ENCODE results near the gene PLA2G4A.

PLA2G4A gene

DNA sequence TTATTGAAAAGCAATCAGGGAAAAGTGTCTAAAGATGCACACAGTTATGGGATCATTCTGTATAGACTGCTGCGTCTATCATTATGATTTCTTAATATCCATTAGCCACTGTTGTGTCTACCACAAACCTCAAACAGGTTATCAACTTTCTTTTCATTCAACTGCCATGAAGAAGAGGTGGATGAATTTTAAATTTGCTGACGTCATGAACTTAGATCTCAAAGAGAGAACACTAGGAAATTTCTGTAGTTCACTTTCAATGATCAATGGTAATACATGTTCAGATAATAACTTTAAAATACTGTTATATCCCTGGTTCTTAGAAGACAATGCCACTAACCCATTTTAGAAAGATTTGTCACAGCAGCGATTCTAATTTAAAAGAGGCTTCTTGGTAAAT lies 6.7 kb downstream of the PLA2G4A start:
- no peak for DNase-seq

DNA sequence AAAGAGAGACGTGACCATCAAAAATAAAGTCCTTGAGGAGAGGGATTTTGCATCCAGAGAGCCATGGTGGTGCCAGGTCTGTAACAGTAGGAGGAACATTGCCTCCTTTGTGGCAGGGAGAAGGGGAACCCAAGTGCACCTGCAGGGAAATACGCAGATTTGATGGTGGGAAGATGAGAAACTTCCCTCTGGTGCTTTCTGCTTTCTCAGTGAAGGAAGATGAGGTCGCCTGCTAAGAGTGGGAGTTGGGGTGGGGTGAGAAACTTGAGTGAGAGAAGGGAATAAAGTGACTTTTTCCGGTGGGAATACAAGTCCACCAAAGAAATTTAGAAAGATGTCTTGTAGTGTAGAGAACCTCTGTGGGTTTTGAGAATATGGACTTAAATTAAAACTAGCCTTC lies 9.1 kb downstream of the PLA2G4A start:
- DNase-seq: no peak

DNA sequence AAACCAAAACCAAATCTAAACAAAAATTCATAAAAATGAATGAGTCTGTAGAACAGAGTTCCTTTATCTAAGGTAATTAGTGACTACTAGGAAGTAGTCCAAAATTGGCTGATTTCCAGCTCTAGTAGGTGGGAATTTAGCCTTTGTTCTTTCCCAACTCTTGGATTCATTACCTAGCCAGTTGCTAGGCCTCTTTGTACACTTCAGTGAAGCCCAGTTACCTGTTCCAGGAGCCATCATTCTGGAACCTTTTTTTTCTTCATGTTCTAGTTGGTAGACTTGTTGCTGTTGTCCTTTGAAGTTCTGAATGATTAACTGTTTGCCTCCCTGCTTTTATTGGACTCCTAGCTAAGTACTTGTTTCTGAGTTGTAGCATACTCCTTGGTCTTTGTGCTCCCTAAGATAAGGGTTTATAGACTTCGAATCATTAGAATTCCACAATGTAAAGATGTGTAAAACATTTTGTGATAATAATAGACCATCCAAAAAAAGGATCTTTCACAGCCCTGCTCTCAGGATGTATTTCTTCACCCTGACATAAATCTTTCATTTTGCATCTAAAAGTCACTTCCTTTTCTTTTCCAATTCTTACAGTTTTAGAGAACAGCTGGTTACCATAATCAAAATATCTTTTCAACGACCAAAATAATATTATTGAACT lies 9.8 kb downstream of the PLA2G4A start:
- no peak for DNase-seq

DNA sequence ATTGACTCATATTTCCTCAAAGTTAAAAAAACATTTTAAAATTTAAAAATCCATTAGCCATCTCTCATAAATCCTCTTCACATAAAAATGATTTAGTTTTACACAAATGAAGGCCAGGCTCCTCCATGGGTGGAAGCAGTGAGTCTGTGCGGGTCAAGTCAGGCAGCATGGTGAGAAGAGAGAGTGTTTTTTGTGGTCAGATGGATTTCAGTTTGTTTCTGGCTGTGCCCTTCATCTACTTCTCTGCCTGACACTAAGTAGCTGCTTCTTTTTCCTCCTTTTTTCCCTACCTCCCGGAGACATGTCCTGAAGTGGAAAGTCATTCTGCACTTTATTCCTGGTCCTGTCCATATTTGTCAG lies 10.3 kb downstream of the PLA2G4A start:
- DNase-seq: no peak

DNA sequence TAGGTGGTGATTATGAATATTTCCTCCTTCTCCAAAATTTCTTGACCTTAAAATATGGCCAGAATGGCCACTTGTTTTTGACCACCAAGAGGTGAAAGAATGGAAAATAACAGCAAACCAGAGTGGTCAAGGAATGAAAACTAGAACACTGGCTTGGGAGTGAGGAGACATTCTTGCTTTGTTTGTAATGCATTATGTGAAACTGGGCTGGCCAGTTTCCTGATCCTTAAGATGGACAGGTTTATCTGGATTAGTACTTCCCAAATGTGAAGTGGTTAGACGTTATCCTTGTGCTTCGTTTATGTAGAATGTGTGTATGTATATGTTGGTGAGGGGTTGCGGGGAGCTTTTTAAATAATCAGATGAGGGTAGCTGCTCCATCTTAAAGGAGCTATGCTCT lies 12.8 kb downstream of the PLA2G4A start:
- no peak for DNase-seq

DNA sequence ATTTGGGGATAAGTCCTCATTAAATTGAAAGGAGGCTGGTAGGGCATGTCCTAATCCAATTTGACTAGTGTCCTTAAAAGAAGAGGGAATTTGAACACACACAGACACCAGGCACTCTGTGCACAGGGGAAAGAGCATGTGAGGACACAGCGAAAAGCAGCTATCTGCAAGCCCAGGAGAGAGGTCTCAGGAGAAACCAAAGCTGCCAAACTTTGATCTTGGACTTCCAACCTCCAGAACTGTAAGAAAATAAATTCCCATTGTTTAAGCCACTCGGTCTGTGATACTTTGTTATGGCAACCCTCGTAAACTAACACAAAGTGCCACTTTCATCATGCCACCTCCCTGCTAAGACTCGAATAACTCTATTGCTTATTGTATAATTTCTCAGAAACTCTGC lies 13.8 kb downstream of the PLA2G4A start:
- no peak for DNase-seq

DNA sequence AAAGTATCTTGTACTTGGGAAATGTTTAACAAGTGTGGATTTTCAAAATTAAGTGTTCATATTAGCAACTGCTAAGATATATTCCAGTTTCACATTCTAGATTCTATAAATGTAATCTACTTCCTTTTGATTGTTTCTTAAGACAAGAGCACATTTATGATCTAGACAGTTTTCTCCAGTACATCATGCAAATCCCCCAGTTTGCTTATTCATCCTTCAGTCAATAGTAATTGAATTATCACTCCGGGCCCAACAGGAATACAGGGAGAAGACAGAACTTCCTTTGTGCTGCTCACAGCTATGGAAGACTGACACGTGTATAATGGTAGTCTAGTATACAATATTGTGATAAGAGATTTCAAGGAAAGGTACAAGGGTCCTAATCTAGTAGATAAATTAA lies 14.5 kb downstream of the PLA2G4A start:
- DNase-seq: no peak

DNA sequence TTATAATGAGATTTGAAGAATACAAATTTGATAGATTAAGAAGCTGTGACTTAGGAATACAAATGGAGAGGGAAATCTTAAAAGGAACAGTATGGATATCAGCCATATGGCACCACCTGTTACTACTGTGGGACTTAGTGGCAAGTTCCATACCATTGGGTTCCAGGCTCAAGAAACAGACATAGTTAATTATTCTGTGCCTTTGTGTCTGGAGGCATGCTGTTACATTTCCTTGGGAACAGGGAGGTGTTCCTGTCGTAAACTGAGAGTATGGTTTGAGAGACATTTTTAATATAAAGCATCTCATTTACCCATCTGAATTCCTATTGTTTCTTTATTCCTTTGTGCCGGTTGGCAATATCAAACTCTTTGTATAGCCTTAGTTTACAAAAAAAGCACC lies 15.2 kb downstream of the PLA2G4A start:
- DNase-seq: no peak

DNA sequence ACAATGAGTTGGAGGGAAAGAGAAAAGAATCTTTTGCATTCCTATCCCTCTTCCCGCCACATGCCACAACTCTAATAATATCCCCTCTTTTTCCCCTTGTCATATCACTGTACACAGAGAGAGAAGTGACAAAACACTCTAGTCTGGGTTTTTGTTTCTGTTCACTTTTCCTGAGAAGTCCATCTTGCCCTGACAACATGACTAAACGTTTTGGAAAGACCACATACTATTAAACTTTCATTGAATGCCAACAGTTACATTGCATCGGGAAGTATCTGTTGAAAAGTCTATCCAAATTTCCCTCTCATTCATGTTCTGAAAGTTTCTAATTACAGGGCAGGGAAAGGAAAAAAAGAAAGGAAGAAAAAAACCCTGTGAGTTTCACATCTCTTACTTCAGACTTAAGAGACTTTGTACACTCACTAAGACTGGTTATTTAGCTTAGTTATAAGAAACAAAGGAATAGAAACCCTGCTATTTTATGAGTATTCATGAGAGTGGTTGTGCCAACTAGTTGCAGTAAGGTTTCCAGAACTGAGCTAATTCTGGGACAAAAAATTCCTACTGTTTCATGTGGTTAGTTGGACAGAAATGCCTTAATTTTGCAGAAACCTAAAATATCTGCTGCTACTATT lies 16.9 kb downstream of the PLA2G4A start:
- DNase-seq: no peak

DNA sequence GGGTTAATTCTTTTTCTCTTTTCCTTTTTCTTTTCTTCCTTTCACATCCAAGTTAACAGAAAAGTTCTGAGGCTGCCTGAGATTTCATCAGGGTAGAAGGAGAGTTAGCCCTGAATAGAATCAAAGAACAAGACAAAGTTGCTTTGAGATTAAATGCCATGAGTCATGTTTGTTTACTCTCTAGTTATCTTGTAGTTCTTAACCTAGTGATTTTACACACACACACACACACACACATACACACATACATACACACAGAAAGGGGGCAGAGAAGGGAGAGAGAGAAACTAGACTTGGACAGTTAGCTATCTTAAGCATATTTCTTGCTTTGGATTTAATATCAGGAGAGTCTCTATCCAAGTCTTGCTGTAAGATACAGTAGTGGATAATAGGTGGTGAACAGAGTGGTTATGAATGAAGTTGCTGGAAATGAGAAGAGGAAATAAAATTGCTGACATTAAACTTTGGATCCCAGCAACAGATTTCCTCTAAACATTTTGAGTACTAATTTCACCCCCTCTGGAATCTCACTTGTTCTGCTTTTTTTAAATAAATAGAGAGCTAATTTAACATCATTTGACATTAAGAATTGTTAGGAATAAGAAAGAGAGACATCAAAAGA lies 19.9 kb downstream of the PLA2G4A start:
- DNase-seq: no peak

DNA sequence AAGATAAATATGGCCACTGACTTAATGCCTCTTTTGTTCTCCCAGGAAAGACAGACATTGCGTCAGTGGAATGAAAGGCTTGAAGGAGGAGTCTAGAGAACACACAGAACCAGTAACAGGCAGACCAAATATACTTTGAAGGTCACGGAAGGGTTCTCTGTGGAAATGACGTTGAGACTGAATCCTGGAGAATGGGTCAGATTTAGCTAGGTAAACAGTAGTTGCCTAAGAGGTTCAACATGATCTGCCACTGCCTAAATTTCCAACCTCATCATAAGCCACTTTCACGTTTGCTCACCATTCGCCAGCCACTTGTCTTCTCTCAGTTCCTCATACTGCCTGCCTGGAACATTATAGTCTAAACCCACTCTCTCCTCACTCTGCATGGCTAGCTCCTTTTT lies 20.5 kb downstream of the PLA2G4A start:
- DNase-seq: no peak

DNA sequence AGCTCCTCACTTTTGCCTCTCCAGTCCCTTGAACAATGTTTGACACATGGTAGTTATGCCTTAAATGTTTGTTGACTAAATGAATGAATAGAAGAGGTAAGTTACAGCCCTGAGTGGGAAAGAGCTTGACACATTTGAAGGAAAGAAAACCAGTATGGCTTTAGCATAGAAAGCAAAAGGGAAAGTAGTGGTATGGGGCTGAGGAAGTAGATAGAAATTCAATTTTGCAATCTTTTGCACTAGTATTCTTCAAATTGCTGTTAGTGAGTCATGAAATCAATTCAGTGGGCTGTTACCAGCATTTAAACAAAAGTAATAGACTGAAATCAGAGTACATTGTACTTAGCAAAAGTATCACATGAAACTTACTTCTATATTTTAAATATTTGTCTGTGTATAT lies 21.1 kb downstream of the PLA2G4A start:
- no peak for DNase-seq

DNA sequence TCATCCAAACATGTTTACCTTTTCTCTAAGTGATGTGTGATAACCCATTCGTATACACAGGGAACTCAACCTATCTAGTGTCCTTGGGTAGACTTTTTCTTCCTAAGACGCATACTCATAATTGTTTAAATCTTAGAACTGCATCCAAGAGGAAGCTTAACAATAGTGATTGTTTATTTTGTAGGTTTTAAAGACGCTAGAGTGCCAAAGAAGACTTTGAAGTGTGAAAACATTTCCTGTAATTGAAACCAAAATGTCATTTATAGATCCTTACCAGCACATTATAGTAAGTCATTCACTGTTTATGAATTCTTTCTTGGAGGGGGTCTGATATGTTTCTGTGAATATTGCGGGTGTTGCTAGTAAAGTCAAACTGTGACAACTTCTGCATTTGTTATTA lies 25.4 kb downstream of the PLA2G4A start:
- no peak for DNase-seq

DNA sequence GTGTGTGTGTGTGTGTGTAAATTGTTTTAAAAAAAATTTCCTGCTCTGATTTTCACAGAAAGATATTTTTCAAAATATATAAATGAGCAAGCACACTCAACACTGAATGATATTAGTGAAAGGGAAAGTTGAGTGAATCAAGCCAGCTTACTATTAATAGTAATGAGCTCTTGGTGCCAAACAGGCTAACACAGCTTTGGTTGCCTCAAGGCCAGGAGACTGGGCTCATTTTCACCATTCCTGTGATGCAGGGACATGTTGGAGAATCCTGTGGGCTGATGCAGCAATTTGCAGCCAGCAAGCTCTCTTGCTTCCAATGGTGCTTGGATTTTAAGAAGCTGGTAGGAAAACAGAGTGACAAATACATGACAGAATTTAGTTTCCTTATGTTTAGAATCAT lies 30.2 kb downstream of the PLA2G4A start:
- DNase-seq: no peak

DNA sequence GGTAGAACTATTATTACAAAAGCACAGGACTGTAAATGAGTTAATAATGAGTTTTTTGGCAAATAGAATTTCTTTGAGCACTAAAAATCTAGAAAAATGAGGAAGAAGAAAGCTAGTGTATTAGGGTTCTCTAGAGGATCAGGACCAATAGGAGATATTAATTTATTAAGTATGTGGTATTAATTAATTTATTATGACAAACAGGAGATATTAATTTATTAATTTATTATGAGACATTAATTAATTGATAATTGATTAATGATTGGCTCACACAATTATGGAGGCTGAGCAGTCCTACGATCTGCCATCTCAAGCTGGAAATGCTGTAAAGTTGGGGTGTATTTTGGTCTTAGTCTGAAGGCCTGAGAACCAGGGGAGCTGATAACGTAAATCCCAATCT lies 31.2 kb downstream of the PLA2G4A start:
- no peak for DNase-seq

DNA sequence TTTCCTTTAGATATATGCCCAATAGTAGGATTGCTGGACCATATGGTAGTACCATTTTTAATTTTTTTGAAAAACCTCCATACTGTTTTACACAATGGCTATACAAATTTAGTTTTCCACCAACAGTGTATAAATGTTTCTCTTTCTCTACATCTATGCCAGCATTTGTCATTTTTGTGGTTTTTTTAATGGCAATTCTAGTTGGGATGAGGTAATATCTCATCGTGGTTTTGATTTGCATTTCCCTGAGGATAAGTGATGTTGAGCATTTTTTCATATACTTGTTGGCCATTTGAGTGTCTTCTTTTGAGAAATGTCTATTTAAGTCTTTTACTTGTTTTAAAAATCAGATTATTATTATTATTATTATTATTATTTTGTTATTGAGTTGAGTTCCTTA lies 35.5 kb downstream of the PLA2G4A start:
- no peak for DNase-seq

DNA sequence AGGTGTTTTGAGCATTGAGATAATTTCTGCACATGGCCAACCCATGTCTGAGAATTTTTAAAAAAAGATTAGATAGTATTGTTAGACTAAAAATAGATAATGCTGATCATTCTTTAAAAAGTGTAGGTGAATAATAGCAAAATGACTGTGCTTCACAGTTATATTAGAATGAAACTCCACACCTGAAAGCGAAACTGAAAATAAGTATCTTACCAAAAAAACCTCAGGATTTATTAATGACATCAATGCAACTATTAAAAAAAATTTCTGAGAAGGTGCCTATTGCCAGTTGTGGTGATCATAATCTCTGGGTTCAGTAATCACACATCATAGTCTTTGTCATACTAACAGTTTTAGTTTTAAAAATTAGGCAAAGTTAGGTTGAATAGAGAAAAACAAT lies 36.5 kb downstream of the PLA2G4A start:
- DNase-seq: no peak

DNA sequence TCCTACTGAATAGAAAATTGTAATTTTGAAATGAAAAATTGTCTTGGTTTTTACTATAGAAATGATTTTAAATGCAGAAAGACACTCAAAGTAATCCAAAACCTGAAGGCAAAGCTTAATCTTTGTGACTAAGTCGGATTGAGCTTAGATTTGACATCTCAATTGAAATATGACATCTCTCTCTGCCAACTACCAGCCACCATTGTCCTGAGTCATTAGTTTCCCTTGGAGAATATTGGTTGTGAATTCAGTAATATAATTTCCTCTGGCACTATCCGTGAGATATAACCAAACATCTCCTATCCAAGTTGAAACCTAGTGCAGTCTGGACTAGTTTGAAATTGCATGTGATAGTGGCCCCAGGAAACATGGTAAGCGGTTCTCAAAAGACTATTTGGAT lies 37.1 kb downstream of the PLA2G4A start:
- DNase-seq: no peak

DNA sequence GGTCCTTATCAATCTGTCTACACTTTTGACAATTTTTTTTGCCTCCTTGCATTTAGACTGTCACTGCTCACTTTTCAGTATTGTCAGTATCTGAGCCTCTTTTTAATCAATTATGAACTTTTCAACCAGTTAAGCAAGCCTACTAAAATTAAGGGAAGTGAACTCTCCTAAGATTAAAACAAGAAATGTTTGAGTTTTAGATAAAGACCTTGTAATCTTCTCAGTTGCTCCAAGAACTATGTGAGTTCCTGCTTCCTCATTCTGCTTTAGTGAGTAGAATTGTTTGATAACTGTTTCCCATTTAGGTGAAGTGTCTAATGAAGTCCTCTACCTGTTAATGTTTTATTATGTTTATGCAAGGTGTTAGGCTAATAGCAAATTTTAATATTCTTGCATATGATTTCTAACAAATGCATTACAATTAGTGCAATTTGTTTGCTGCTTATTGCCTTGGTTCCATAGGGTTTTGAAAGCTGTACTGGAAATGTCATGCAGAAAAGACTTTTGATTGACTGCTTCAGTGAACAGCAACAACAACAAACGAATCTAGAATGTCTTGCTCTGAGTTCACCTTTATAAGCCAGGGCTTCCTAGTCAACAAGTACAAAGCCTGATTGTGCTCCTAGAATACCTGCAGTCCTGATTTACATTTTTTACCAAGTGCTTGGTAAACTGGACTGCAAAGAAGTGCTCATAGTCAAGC lies 40.9 kb downstream of the PLA2G4A start:
- DNase-seq: no peak

DNA sequence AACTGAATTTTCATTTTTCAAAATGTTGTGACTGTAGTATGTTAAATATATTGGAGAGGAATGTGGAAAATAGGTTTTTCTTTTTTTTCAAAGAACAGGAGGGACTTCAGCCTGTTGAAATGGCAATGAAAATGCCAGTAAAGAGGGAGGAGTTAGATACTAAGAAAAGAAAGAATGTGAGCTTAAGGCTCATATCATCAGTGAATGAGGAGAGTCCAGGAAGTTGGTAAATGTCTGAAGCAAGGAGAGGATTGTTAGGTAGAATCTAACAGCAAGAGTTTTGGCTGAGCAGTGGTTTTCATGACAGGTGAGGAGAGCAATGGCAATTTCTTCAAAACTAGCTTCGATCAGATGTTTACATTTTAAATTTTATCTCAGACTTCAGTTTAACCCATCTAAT lies 43.0 kb downstream of the PLA2G4A start:
- DNase-seq: no peak

DNA sequence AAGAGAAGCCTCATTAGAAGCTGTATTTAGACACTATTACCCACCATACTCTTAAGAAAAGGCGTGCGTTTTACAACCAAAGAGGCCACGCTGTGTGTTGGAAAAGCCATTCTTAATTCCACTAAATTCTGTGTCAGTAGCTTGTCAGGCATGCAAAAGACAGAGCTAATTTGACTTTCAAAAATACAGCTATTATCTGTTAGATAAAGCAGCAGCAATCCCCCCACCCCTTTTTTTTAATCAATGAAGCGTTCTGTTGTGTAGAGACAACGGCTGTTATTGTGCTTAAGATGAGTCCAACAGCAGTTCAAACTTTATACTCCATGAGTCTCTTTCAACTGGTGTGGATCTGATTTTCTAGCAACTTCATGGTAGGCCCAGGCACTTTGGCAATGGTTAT lies 43.5 kb downstream of the PLA2G4A start:
- DNase-seq: no peak

DNA sequence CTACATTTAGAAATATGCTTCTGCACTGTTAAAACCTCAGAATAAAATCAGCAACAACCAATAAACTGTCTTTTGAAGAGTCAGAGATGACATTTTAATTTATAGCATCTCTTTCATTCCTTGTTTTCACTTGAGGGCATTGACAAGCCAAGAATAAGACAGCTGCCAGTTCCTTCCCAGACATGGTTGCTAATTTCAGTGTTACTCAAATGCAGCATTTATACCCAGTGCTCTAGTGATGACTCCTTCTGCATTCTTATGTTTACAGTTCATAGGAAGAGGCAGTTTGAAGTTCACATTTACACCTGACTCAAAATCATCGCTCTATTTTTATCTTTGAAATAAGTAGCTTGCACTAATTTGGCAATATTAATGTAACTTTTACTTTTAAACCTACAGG lies 44.9 kb downstream of the PLA2G4A start:
- DNase-seq: no peak

DNA sequence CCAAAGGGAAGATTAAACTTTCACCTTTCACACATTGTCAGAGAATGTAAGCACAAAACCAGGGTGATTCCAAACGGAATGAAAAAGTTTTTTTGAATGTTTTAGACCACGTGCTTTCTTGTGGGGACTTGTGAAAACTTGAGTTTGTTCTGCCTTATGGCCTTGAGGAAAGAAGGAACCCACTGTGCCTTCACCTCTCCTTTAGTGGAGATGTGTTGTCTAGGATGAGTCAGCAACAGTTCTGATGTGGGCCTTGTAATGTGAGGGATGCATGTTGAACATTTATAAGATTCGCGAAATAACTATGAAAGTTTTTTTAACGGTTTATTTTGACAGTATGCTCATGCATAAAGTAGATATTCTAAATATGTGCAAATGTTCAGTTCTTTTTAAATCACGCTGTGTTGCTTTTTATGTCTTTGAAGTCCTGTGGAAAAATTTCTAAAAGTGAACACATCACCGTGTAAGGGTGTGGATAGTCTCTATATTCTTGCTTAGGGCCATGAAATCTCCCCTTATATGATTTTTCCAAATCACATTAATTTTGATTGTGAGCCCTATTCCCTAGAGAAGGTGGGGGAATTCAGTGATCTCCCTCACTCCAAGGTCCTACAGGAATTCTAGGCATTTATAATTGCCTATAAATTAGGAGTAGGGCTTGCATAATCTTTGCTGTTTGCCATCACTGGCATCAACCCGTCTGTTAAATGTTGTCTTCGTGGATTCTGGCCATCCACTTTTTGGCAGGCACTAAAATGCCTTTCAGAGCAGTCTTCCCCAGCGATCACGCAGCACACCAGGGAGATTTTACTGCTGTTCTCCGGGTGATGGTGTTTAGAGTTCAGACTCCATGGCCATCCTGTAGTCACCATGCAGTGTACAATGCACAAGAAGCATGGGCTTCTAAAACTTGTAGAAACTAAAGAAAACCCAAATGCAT lies 47.4 kb downstream of the PLA2G4A start:
- DNase-seq: no peak

All from NCI-H187 treated with DMSO at 0.1 percent for 48 hours (cell line).